Measurements from ENCODE around the gene ARHGEF1. TPM values are rescaled to one million over a fixed set of nuclear protein-coding genes. Genes with fewer than 3 reads are reported as not detected.

The ARHGEF1 gene
- total RNA-seq, 1 donor from 2014 or later: 353 TPM

DNA sequence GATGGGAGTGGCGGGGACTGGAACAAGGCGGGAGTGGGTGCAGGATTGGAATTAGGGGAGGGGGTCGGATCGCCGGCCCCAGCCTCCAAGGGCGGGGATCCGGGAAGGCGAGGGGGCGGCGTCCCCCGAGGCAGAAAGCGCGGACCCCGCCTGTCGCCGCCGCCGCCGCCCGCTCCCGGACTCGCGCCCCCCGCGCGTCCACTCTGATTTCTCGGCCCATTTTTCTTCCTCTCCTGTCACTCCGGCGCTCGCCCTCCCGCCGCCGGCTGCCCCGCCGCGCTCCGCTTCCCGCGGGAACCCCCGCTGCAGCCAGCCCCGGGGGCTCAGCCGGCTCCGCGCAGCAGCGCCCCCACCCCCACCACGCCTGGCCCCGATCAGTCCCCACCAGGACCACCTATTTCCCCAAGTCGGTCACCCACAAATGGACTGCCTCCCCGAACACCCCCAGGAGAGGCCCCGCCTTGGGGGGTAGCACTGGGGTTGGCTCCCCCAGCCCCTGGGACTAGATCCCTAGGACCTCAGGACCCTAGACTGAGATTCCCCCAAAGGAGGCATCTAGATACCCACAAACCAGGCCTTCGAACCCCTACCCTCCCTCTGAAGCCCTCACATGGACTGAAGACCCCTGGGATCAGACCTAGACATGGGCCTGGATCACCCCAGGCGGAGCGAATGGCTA is 57.9 kb downstream of the ARHGEF1 start:
- no peak for DNase-seq (ENCODE audit: low spot score)
- H3K27ac Mint-ChIP-seq: peak overlapping the region; percentile 88
- H3K9me3 Mint-ChIP-seq: no peaks in the 10 kb centered on the region
- H3K4me3 Mint-ChIP-seq (ENCODE audit: low read depth): peak overlapping the region; percentile 78
- no peaks in the 10 kb centered on the region for H3K36me3 Mint-ChIP-seq (ENCODE audit: low read depth)
- H3K4me1 Mint-ChIP-seq (ENCODE audit: low read depth): peaks cover 37% of the 10 kb centered on the region
- intact Hi-C loops (cut with micrococcal nuclease): no loop called here
- H3K27me3 Mint-ChIP-seq (ENCODE audit: low read depth): peaks cover 13% of the 10 kb centered on the region

DNA sequence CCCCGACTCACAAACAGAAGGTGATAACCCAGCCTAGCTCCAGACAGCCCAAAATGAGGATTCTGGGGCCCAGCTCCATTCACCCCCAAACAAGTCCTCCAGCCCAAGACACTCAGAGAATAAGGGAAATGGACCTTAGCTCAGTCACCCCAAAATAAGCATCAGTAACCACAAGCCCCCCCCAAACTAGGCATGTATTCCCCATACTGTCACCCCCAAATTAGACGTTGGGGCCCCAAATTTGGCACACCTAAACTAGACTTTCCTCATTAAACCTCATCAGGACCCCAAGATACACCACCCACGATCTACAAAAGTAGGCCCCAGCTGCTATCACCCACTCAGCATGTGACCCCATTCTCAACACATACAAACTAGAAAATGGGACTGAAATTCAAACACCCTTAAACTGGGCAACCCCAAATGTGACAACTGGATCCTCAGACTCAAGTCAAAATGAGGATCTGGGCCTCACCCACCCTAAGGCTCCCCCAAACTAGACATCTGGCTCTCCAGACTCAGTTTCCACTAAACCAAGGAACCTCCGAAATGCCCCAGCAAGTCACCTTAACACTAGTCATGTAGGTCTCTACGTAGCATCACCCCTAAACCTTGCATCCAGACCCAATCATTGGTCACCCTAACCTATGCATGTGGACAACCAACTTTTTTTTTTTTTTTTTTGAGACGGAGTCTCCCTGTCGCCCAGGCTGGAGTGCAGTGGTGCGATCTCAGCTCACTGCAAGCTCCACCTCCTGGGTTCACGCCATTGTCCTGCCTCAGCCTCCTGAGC is 58.6 kb downstream of the ARHGEF1 start:
- H3K27me3 Mint-ChIP-seq (ENCODE audit: low read depth): peaks cover 11% of the 10 kb centered on the region
- no peak for DNase-seq (ENCODE audit: low spot score)
- intact Hi-C loops (cut with micrococcal nuclease): no loop called here
- H3K4me1 Mint-ChIP-seq (ENCODE audit: low read depth): peaks cover 37% of the 10 kb centered on the region
- peak overlapping the region; percentile 63 for H3K4me3 Mint-ChIP-seq (ENCODE audit: low read depth)
- no peaks in the 10 kb centered on the region for H3K9me3 Mint-ChIP-seq
- H3K27ac Mint-ChIP-seq: peak overlapping the region; percentile 36
- H3K36me3 Mint-ChIP-seq (ENCODE audit: low read depth): no peaks in the 10 kb centered on the region

- Mint-ChIP-seq H3K4me3 (ENCODE audit: low read depth) (no peak overlapping the region), H3K27me3 (ENCODE audit: low read depth) (peaks cover 6% of the 10 kb centered on the region), H3K27ac (peak overlapping the region; percentile 97), H3K4me1 (ENCODE audit: low read depth) (peaks cover 44% of the 10 kb centered on the region), H3K36me3 (ENCODE audit: low read depth) (no peaks in the 10 kb centered on the region), H3K9me3 (no peaks in the 10 kb centered on the region)
- no peak for DNase-seq (ENCODE audit: low spot score)
- intact Hi-C loops (cut with micrococcal nuclease): loop anchor here (2.0 kb wide), 1 partner anchor 74 kb away; no protein-coding TSS in a partner anchor
Measured at GRCh38 chr19:41944336-41944735, 61.4 kb downstream of the ARHGEF1 start.

DNA sequence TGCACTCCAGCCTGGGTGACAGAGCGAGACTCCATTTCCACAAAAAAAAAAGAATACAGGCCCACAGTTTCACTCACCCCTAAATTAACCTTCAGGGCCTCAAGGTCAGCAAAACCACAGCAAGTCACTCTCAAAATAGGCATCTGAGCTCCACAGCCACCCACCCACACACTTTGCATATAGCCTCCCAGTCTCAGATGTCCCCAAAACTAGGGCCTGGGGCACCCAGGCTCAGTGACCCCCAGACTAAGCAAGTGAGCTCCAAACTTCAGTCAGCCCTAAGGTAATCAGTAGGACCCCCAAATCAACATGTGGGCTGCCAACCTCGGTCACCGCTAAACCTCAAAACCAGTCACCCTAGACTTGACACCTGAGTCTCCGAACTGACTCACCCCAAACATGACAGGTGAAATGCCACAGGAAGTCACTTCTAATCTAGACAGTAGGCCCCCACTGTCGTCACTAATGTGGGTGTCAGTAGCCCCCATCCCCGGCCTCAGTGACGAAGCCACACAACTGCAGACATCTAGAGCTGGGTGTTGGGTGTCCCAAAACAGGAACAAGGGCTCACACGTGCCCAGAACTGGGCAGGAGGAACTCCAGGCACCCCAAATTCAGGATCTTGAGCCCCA is 62.3 kb downstream of the ARHGEF1 start:
- Mint-ChIP-seq H3K4me1 (ENCODE audit: low read depth) (peaks cover 44% of the 10 kb centered on the region), H3K27me3 (ENCODE audit: low read depth) (peaks cover 6% of the 10 kb centered on the region), H3K9me3 (no peaks in the 10 kb centered on the region), H3K4me3 (ENCODE audit: low read depth) (peak overlapping the region; percentile 13), H3K36me3 (ENCODE audit: low read depth) (no peaks in the 10 kb centered on the region), H3K27ac (peak overlapping the region; percentile 97)
- intact Hi-C loops (cut with micrococcal nuclease): loop anchor here (1.0 to 5.0 kb wide), 5 partner anchors 58 to 683 kb away; partner anchors contain the start of gene HNRNPUL1
- DNase-seq (ENCODE audit: low spot score): peak; percentile 67

- Mint-ChIP-seq H3K27me3 (ENCODE audit: low read depth) (no peaks in the 10 kb centered on the region), H3K4me1 (ENCODE audit: low read depth) (peaks cover 42% of the 10 kb centered on the region), H3K9me3 (no peaks in the 10 kb centered on the region), H3K4me3 (ENCODE audit: low read depth) (peak overlapping the region; percentile 44), H3K27ac (peak overlapping the region; percentile 85), H3K36me3 (ENCODE audit: low read depth) (no peaks in the 10 kb centered on the region)
- DNase-seq (ENCODE audit: low spot score): no peak
- intact Hi-C loops (cut with micrococcal nuclease): loop anchor here (5.0 kb wide), 1 partner anchor 685 kb away; the partner anchor contains the start of gene HNRNPUL1
Measured at GRCh38 chr19:41947091-41947490, 64.1 kb downstream of the ARHGEF1 start.

DNA sequence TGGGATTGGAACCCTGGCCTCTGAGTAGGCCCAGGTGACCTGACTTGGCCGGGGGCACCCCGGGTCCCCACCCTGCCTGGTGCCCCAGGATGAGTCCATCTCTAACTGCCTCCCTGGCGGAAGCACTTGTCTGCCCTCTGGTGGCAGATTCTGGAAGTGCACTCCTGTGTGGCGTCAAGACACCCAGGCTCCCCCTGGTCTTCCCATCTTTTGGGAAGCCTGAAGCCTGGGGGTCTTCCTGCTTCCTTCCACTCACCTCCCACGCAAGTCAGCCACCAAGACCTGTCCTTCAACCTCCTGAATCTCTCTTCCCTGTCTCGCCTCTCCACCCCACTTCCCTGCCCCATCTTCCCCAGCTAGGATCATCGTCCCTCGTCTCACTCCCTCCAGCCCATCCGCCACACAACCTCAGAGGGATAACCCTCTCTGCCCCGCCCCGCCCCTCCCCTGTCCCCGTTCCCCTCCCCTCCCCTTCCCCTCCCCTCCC is 68.7 kb downstream of the ARHGEF1 start:
- H3K36me3 Mint-ChIP-seq (ENCODE audit: low read depth): no peaks in the 10 kb centered on the region
- peak overlapping the region; percentile 14 for H3K27ac Mint-ChIP-seq
- intact Hi-C loops (cut with micrococcal nuclease): loop anchor here (1.0 to 5.0 kb wide), 3 partner anchors 17 to 159 kb away; no protein-coding TSS in a partner anchor
- H3K4me3 Mint-ChIP-seq (ENCODE audit: low read depth): no peak overlapping the region
- peaks cover 18% of the 10 kb centered on the region for H3K4me1 Mint-ChIP-seq (ENCODE audit: low read depth)
- H3K9me3 Mint-ChIP-seq: no peaks in the 10 kb centered on the region
- no peaks in the 10 kb centered on the region for H3K27me3 Mint-ChIP-seq (ENCODE audit: low read depth)
- DNase-seq (ENCODE audit: low spot score): peak; percentile 75

DNA sequence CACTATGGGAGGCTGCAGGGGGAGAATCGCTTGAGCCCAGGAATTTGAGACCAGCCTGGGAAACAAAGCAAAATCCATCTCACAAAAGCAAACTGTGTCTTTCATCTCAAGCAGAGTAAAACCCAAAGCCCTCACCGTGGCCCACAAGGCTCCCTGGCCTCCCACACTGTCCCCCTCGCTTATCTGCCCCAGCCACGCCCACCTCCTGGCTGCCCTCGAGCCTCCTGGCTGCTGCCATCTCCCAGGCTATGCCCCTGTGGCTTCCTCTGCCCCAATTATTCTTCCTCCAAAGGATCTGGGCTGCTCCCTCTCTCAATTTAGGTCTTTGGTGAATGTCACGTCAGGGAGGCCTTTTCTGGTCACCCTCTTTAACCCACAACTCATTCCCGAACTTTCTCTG is 72.5 kb downstream of the ARHGEF1 start:
- H3K4me3 Mint-ChIP-seq (ENCODE audit: low read depth): no peak overlapping the region
- H3K36me3 Mint-ChIP-seq (ENCODE audit: low read depth): no peaks in the 10 kb centered on the region
- H3K9me3 Mint-ChIP-seq: no peaks in the 10 kb centered on the region
- intact Hi-C loops (cut with micrococcal nuclease): no loop called here
- H3K27ac Mint-ChIP-seq: no peak overlapping the region
- peaks cover 17% of the 10 kb centered on the region for H3K4me1 Mint-ChIP-seq (ENCODE audit: low read depth)
- no peak for DNase-seq (ENCODE audit: low spot score)
- no peaks in the 10 kb centered on the region for H3K27me3 Mint-ChIP-seq (ENCODE audit: low read depth)

- no peak overlapping the region for H3K27ac Mint-ChIP-seq
- no peak overlapping the region for H3K4me3 Mint-ChIP-seq (ENCODE audit: low read depth)
- no peak for DNase-seq (ENCODE audit: low spot score)
- intact Hi-C loops (cut with micrococcal nuclease): no loop called here
- H3K27me3 Mint-ChIP-seq (ENCODE audit: low read depth): no peaks in the 10 kb centered on the region
- H3K9me3 Mint-ChIP-seq: no peaks in the 10 kb centered on the region
- H3K36me3 Mint-ChIP-seq (ENCODE audit: low read depth): no peaks in the 10 kb centered on the region
- peaks cover 14% of the 10 kb centered on the region for H3K4me1 Mint-ChIP-seq (ENCODE audit: low read depth)
Measured at GRCh38 chr19:41956621-41957020, 73.6 kb downstream of the ARHGEF1 start.

Other genes starting within 250 kb of the ARHGEF1 start
- not detected in 2 replicates for gene CEACAM7, start 194.9 kb upstream of the ARHGEF1 start, total RNA-seq
- gene CEACAM5, start 174.6 kb upstream of the ARHGEF1 start, total RNA-seq: not detected in 2 replicates
- gene CEACAM6, start 127.7 kb upstream of the ARHGEF1 start, total RNA-seq: not detected in 2 replicates
- not detected in 2 replicates for gene CEACAM3, start 86.6 kb upstream of the ARHGEF1 start, total RNA-seq
- not detected in 2 replicates for gene LYPD4, start 38.5 kb upstream of the ARHGEF1 start, total RNA-seq
- gene DMRTC2, start 38.1 kb upstream of the ARHGEF1 start, total RNA-seq: not detected in 2 replicates
- gene RPS19, start 22.9 kb upstream of the ARHGEF1 start, total RNA-seq: 2,928 and 2,943 TPM in 2 replicates
- gene CD79A, start 5.9 kb upstream of the ARHGEF1 start, total RNA-seq: 0.67 and 0.84 TPM in 2 replicates
- 2.1 and 2.3 TPM in 2 replicates for gene ERFL, start 45.3 kb downstream of the ARHGEF1 start, total RNA-seq
- gene RABAC1, start 76.1 kb downstream of the ARHGEF1 start, total RNA-seq: 54.0 and 57.6 TPM in 2 replicates
- gene ATP1A3, start 111.0 kb downstream of the ARHGEF1 start, total RNA-seq: 0.97 and 1.7 TPM in 2 replicates
- gene GRIK5, start 187.0 kb downstream of the ARHGEF1 start, total RNA-seq: 2.4 and 3.3 TPM in 2 replicates
- 15.7 and 16.6 TPM in 2 replicates for gene ZNF574, start 193.0 kb downstream of the ARHGEF1 start, total RNA-seq
- 48.6 and 49.5 TPM in 2 replicates for gene POU2F2, start 249.3 kb downstream of the ARHGEF1 start, total RNA-seq